Measurements from ENCODE around the gene SYNJ2. TPM values are rescaled to one million over a fixed set of nuclear protein-coding genes. Genes with fewer than 3 reads are reported as not detected.
A peak's percentile ranks its signal among the peaks of the same experiment; 100 is the strongest.

The SYNJ2 gene
- total and polyA plus RNA-seq, 4 donors, result 3.4 to 8.8 (median 4.8) TPM

DNA sequence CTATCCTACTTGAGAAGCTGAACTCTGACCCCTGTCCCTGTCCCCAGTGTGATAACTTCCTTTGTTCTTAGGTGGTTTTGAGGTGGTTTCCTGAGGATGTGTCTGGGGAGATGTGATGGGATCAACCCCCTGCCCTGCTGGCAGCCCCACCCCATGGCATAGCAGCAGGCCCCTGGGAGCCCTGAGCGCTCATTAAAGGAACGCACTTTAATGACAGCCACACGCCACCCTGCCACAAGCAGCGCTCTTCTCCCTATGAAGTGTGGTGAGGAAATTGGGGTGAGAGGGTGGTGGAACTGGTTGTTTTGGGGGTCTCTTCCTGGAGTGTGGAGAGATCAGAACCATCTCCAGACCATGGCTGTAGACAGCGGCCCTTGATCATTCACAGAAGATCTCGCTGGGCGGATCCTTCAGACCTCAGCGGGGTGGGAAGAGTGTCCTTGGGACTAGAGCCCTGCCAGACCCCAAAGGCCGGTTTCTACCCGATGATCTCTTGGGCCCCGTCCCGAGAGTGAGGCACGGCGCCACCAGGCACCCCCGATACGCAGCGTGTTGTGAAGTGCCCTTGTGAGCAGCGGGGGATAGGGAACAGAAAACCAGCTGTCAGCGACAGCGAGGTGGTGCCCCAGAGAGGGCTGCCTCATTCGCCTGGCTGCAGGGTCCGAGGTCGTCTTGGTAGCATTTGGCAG is 45.4 kb downstream of the SYNJ2 start:
- Histone ChIP-seq H3K4me1 (ENCODE audit: control insufficient read depth in 5 of 5, insufficient read depth in 5 of 5, low read length in 5 of 5) (peaks cover 11 to 42% (median 21%) of the 10 kb centered on the region in 5 donors), H3K9ac (ENCODE audit: insufficient read depth in 1 of 2, low read length in 2 of 2) (peak overlapping the region in 1 of 2 donors; percentile 24), H3K27ac (ENCODE audit: low read depth in 1 of 2, low read length in 1 of 2) (peak overlapping the region; percentile 64 to 71), H3K9me3 (ENCODE audit: control insufficient read depth in 4 of 4, insufficient read depth in 3 of 4, low read length in 3 of 4) (no peaks in the 10 kb centered on the region), H3K36me3 (ENCODE audit: control insufficient read depth in 4 of 4, insufficient read depth in 4 of 4, low read length in 4 of 4) (no peaks in the 10 kb centered on the region), H3K27me3 (ENCODE audit: control insufficient read depth in 3 of 3, insufficient read depth in 3 of 3, low read length in 2 of 3) (no peaks in the 10 kb centered on the region), H3K4me3 (no peak overlapping the region)
- ATAC-seq (ENCODE audit: insufficient read depth, low FRiP score) (no peak), DNase-seq (no peak)
- TF ChIP-seq, protein P1, sequence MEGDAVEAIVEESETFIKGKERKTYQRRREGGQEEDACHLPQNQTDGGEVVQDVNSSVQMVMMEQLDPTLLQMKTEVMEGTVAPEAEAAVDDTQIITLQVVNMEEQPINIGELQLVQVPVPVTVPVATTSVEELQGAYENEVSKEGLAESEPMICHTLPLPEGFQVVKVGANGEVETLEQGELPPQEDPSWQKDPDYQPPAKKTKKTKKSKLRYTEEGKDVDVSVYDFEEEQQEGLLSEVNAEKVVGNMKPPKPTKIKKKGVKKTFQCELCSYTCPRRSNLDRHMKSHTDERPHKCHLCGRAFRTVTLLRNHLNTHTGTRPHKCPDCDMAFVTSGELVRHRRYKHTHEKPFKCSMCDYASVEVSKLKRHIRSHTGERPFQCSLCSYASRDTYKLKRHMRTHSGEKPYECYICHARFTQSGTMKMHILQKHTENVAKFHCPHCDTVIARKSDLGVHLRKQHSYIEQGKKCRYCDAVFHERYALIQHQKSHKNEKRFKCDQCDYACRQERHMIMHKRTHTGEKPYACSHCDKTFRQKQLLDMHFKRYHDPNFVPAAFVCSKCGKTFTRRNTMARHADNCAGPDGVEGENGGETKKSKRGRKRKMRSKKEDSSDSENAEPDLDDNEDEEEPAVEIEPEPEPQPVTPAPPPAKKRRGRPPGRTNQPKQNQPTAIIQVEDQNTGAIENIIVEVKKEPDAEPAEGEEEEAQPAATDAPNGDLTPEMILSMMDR (IDR thresholded peaks at IDR 0.05; ENCODE audit: control extremely low read depth, extremely low read depth), result no peak
- 73 to 82% methylated on average over 23 of the region's 23 CpGs for WGBS, 2 donors

DNA sequence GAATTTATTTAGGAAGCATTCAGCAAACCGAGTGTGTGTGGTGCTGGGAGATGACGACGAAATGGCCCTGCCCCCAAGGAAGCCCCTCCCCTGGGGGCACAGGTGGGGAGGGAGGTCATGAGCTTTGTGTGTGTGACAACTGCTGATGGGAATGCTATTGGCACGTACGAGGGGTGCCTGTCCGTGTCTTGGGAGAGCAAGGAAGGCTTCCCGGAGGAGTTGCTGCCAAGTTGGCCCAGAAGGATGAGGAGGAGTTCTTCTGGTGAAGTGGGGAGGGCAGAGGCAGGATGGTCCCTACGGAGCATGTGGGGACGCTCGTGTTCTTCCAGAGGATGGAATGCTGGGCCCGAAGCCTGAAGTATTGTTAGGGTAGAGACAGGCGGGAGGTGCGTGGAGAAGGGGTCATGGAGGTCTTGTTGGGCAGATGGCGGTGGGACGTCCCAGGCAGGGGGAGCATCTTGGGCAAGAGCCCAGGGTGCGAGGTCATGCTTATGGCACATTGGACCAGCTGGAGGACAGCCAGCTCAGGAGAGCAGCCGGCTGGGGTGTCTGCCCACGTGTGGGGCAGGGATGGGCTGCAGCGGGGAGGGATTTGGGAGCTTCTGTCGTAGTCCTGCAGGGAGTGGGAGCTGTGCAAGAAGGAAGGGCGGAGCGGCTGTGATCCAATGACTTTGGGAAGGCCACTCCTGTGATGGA is 46.1 kb downstream of the SYNJ2 start:
- DNase-seq (no peak), ATAC-seq (ENCODE audit: insufficient read depth, low FRiP score) (no peak)
- no peak overlapping the region for H3K4me3 ChIP-seq
- H3K9ac ChIP-seq (ENCODE audit: insufficient read depth in 1 of 2, low read length in 2 of 2), result no peak overlapping the region
- H3K4me1 ChIP-seq (ENCODE audit: control insufficient read depth in 5 of 5, insufficient read depth in 5 of 5, low read length in 5 of 5), result peaks cover 15 to 49% (median 21%) of the 10 kb centered on the region in 5 donors
- H3K27me3 ChIP-seq (ENCODE audit: control insufficient read depth in 3 of 3, insufficient read depth in 3 of 3, low read length in 2 of 3), result no peaks in the 10 kb centered on the region
- no peaks in the 10 kb centered on the region for H3K9me3 ChIP-seq (ENCODE audit: control insufficient read depth in 4 of 4, insufficient read depth in 3 of 4, low read length in 3 of 4)
- TF ChIP-seq, protein P1 (IDR thresholded peaks at IDR 0.05; ENCODE audit: control extremely low read depth, extremely low read depth), result no peak
- no peak overlapping the region for H3K27ac ChIP-seq (ENCODE audit: low read depth in 1 of 2, low read length in 1 of 2)
- 89 to 91% methylated on average over 22 of the region's 22 CpGs for WGBS, 2 donors
- H3K36me3 ChIP-seq (ENCODE audit: control insufficient read depth in 4 of 4, insufficient read depth in 4 of 4, low read length in 4 of 4), result no peaks in the 10 kb centered on the region

DNA sequence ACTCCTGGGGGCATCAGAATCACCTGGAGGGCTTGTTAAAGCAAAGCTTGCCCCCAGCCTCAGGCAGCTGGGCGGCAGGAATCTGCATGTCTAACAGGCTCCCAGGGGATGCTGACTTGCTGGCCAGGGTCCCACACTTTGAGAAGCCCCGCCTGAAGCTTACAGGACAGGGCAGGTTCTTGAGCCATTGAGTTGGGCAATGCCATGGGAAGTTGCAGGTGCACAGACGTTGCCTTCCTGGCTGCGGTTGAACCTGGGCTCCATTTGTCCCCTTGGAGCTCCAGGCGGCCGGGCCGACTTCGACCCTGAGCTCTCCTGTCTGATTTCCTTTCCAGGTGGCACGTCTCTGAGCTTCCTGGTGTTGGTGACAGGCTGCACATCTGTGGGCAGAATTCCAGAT is 46.8 kb downstream of the SYNJ2 start:
- H3K4me1 ChIP-seq (ENCODE audit: control insufficient read depth in 5 of 5, insufficient read depth in 5 of 5, low read length in 5 of 5), result peaks cover 15 to 52% (median 22%) of the 10 kb centered on the region in 5 donors
- no peaks in the 10 kb centered on the region for H3K36me3 ChIP-seq (ENCODE audit: control insufficient read depth in 4 of 4, insufficient read depth in 4 of 4, low read length in 4 of 4)
- TF ChIP-seq, protein P1 (IDR thresholded peaks at IDR 0.05; ENCODE audit: control extremely low read depth, extremely low read depth), result no peak
- no peak for ATAC-seq (ENCODE audit: insufficient read depth, low FRiP score)
- WGBS, 2 donors, result 56 to 76% methylated on average over 9 of the region's 9 CpGs
- no peak overlapping the region for H3K4me3 ChIP-seq
- DNase-seq, result no peak
- H3K27ac ChIP-seq (ENCODE audit: low read depth in 1 of 2, low read length in 1 of 2), result no peak overlapping the region
- H3K9me3 ChIP-seq (ENCODE audit: control insufficient read depth in 4 of 4, insufficient read depth in 3 of 4, low read length in 3 of 4), result no peaks in the 10 kb centered on the region
- no peak overlapping the region for H3K9ac ChIP-seq (ENCODE audit: insufficient read depth in 1 of 2, low read length in 2 of 2)
- no peaks in the 10 kb centered on the region for H3K27me3 ChIP-seq (ENCODE audit: control insufficient read depth in 3 of 3, insufficient read depth in 3 of 3, low read length in 2 of 3)

Data from lung (tissue), 12 donors.